SK-N-SH (cell line): Measurements from ENCODE around the gene RNGTT. TPM values are rescaled to one million over a fixed set of nuclear protein-coding genes. Genes with fewer than 3 reads are reported as not detected.

ENCODE experiments used
- CTCF ChIA-PET: fragments of 300-600, 350-600 bp; formaldehyde crosslinking; extraction: SDS; loops from one replicate; lab custom pipeline; 2021; lab: Yijun Ruan, JAX
- POLR2A ChIA-PET: fragments of 350-600 bp; sonication (Branson Sonifier 250); formaldehyde crosslinking; extraction: SDS; loops from one replicate; lab custom pipeline; 2020; ENCODE audit warnings: antibody characterized with exemption, inconsistent platforms; lab: Yijun Ruan, JAX
- DNase-seq: peaks from one replicate; pipeline ENCODE4 v3.0.0; 2012
- H2AFZ ChIP-seq: fragments of 200-600 bp; sonication (generic); 2 replicates; pipeline ENCODE4 v1.8.1; 2016; ENCODE audit warnings: antibody characterized with exemption, mild to moderate bottlenecking, low read depth
- H3F3A ChIP-seq: fragments of 200-600 bp; sonication (generic); replicated peaks from 2 replicates; pipeline ENCODE3; 2016; ENCODE audit warnings: antibody characterized with exemption, mild to moderate bottlenecking; ENCODE audit not compliant: insufficient read depth
- H3K27ac ChIP-seq, 2 experiments: fragments of 200-500 bp in 1 of 2; fragments of 200-600 bp in 1 of 2; sonication (Bioruptor generic) in 1 of 2; sonication (generic), shearing (Covaris generic) in 1 of 2; 2 replicates each; pipeline versions ENCODE4 v1.5.1 to v1.6.1; 2014 to 2016; ENCODE audit warnings: low read depth in 2 of 2, inconsistent platforms in 1 of 2, low read length in 1 of 2, mild to moderate bottlenecking in 1 of 2, mixed read lengths in 1 of 2
- H3K27me3 ChIP-seq: fragments of 200-600 bp; sonication (generic), shearing (Covaris generic); 2 replicates; pipeline ENCODE4 v1.6.1; 2016; ENCODE audit warnings: mixed run types; ENCODE audit not compliant: insufficient read depth
- H3K36me3 ChIP-seq, 2 experiments: fragments of 200-500 bp in 1 of 2; fragments of 200-600 bp in 1 of 2; sonication (Bioruptor generic) in 1 of 2; sonication (generic) in 1 of 2; replicated peaks in 1 of 2; 2 replicates each; pipeline versions ENCODE3 to v1.5.1; 2014 to 2016; ENCODE audit warnings: low read length in 1 of 2, mild to moderate bottlenecking in 1 of 2; ENCODE audit not compliant: insufficient read depth in 2 of 2, control insufficient read depth in 1 of 2
- H3K4me1 ChIP-seq, 2 experiments: fragments of 200-500 bp in 1 of 2; fragments of 200-600 bp in 1 of 2; sonication (Bioruptor generic) in 1 of 2; sonication (generic), shearing (Covaris generic) in 1 of 2; 2 replicates each; pipeline versions ENCODE4 v1.5.1 to v1.6.1; 2014 to 2016; ENCODE audit warnings: low read depth in 1 of 2, low read length in 1 of 2, mixed run types in 1 of 2; ENCODE audit not compliant: insufficient read depth in 2 of 2, control insufficient read depth in 1 of 2
- H3K4me2 ChIP-seq: fragments of 200-600 bp; sonication (generic), shearing (Covaris generic); 2 replicates; pipeline ENCODE4 v1.6.1; 2017; ENCODE audit warnings: mixed run types
- H3K4me3 ChIP-seq, 2 experiments: fragments of 200-500 bp in 1 of 2; fragments of 200-600 bp in 1 of 2; sonication (Bioruptor generic) in 1 of 2; sonication (generic), shearing (Covaris generic) in 1 of 2; 2 replicates each; pipeline versions ENCODE4 v1.5.1 to v1.8.1; 2014 to 2016; ENCODE audit warnings: low read depth in 2 of 2, inconsistent platforms in 1 of 2, low read length in 1 of 2, mild to moderate bottlenecking in 1 of 2, mixed read lengths in 1 of 2, moderate library complexity in 1 of 2
- H3K79me2 ChIP-seq: fragments of 200-600 bp; sonication (generic); 2 replicates; pipeline ENCODE4 v1.8.1; 2017; ENCODE audit warnings: mild to moderate bottlenecking; ENCODE audit not compliant: insufficient read depth
- H3K9ac ChIP-seq: fragments of 200-600 bp; sonication (generic); 2 replicates; pipeline ENCODE4 v1.6.1; 2017; ENCODE audit warnings: mixed run types
- H3K9me2 ChIP-seq: fragments of 200-600 bp; sonication (generic); 2 replicates; pipeline ENCODE4 v1.6.1; 2017; ENCODE audit warnings: mixed run types
- H3K9me3 ChIP-seq: fragments of 200-600 bp; sonication (generic); 2 replicates; pipeline ENCODE4 v1.6.1; 2017; ENCODE audit warnings: mixed run types, mild to moderate bottlenecking, moderate library complexity
- H4K20me1 ChIP-seq: fragments of 200-600 bp; sonication (generic); 2 replicates; pipeline ENCODE4 v1.6.1; 2017; ENCODE audit warnings: mild to moderate bottlenecking, mixed run types; ENCODE audit not compliant: insufficient read depth
- ELF1 ChIP-seq: IDR thresholded peaks from 2 replicates; pipeline ENCODE4 v1.4.0; 2012
- EP300 ChIP-seq, 2 experiments: IDR thresholded peaks; 2 replicates each; pipeline versions ENCODE4 v1.4.0 to v1.6.1; 2012; ENCODE audit warnings: borderline replicate concordance in 1 of 2, low read depth in 1 of 2, low read length in 1 of 2
- EZH2phosphoT487 ChIP-seq: fragments of 200-600 bp; sonication (generic); IDR thresholded peaks from 2 replicates; pipeline ENCODE4 v1.6.1; 2017; ENCODE audit warnings: low read depth, mixed run types, mild to moderate bottlenecking, antibody characterized with exemption, moderate library complexity, borderline replicate concordance
- GABPA ChIP-seq: IDR thresholded peaks from 2 replicates; pipeline ENCODE4 v1.4.0; 2012; ENCODE audit warnings: low read depth, mild to moderate bottlenecking
- GATA2 ChIP-seq: sonication (generic); formaldehyde crosslinking; IDR thresholded peaks from 2 replicates; pipeline ENCODE4 v1.5.0; 2020; ENCODE audit warnings: mild to moderate bottlenecking, missing genetic modification reagents
- JUND ChIP-seq: IDR thresholded peaks from 2 replicates; pipeline ENCODE4 v1.4.0; 2012
- NFIC ChIP-seq: IDR thresholded peaks from 2 replicates; pipeline ENCODE4 v1.4.0; 2012; ENCODE audit warnings: borderline replicate concordance
- POLR2AphosphoS5 ChIP-seq: IDR thresholded peaks from 2 replicates; pipeline ENCODE4 v1.6.1; 2012; ENCODE audit warnings: low read depth, low read length
- RAD21 ChIP-seq: IDR thresholded peaks from 2 replicates; pipeline ENCODE4 v1.6.1; 2012; ENCODE audit warnings: mild to moderate bottlenecking, low read length
- RFX5 ChIP-seq: IDR thresholded peaks from 2 replicates; pipeline ENCODE4 v1.6.1; 2012; ENCODE audit warnings: mild to moderate bottlenecking, improper control_type of control experiment, low read length
- TAF1 ChIP-seq: IDR thresholded peaks from 2 replicates; pipeline ENCODE4 v1.6.1; 2012; ENCODE audit warnings: low read depth, mild to moderate bottlenecking, low read length, moderate library complexity, borderline replicate concordance
- TEAD4 ChIP-seq: IDR thresholded peaks from 2 replicates; pipeline ENCODE4 v1.4.0; 2012; ENCODE audit warnings: mild to moderate bottlenecking, borderline replicate concordance; ENCODE audit not compliant: insufficient read depth
- WGBS: methylation state at CpG from one replicate; pipeline ENCODE4 v1.1.6; 2017; ENCODE audit warnings: low lambda C conversion rate; 5-methylcytosine and 5-hydroxymethylcytosine counted together
- polyA plus RNA-seq, 3 experiments: library from polyadenylated mRNA; depleted of rRNA; stranded (reverse); fragments of >200 nt; gene quantifications; 2 replicates each; pipeline ENCODE4 v1.2.3, GENCODE V29; 2012
- TF ChIP-seq, protein P1 (sequence below): IDR thresholded peaks from 2 replicates; pipeline ENCODE4 v1.4.0; 2012; ENCODE audit warnings: low read depth, borderline replicate concordance
- TF ChIP-seq, protein P2 (sequence below): IDR thresholded peaks from 2 replicates; pipeline ENCODE4 v1.6.1; 2012; ENCODE audit warnings: mild to moderate bottlenecking, low read depth, low read length, moderate library complexity
- TF ChIP-seq, protein P3 (sequence below): fragments of 200-600 bp; sonication (generic); IDR thresholded peaks from 2 replicates; pipeline ENCODE4 v1.6.1; 2017; ENCODE audit warnings: antibody characterized with exemption, mild to moderate bottlenecking, moderate library complexity
- TF ChIP-seq, protein P4 (sequence below): IDR thresholded peaks from 2 replicates; pipeline ENCODE4 v1.4.0; 2012; ENCODE audit warnings: low read depth
- TF ChIP-seq, protein P5 (sequence below): fragments of 150-350 bp; IDR thresholded peaks from 2 replicates; pipeline ENCODE4 v1.6.1; 2017; ENCODE audit warnings: antibody characterized with exemption, low read length, low read depth, borderline replicate concordance

Gene RNGTT
- polyA plus RNA-seq, 1 of the 3 experiments (the other 2 are of a cell fraction): 3.3 TPM

DNA sequence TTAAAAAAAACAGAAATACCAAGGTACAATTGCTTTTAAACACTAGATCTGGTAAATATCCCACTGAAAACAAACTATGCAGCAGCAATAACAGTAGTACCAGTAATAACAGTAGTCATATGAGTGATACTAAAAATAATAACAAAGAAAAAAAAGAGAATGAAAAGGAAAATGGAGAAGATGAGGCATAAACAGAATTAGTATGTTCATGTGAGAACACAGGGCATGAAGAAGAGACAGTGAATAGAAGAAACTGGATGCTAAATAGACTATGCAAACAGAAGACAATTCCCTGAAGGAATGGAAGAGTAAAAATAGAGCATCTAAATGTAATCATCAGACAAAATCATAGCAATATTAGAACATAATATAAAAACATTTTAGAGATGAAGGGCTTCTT lies 121.1 kb downstream of the RNGTT start:
- ChIA-PET CTCF (no interaction called here), POLR2A (no interaction called here)
- H3K27ac ChIP-seq: peak overlapping the region; percentile 6 to 76; a peak in 2 of 4 replicates
- H3K79me2 ChIP-seq: peaks cover 5% of the 10 kb centered on the region; the same call in 1 of the 2 replicates
- no peaks in the 10 kb centered on the region for H3K9me3 ChIP-seq
- peaks cover 4 to 12% of the 10 kb centered on the region in 2 experiments; a peak in 3 of 4 replicates for H3K4me1 ChIP-seq
- TF ChIP-seq GATA2 (CRISPR knock-in tag) (no peak), TEAD4 (no peak)
- TF ChIP-seq, protein P1, sequence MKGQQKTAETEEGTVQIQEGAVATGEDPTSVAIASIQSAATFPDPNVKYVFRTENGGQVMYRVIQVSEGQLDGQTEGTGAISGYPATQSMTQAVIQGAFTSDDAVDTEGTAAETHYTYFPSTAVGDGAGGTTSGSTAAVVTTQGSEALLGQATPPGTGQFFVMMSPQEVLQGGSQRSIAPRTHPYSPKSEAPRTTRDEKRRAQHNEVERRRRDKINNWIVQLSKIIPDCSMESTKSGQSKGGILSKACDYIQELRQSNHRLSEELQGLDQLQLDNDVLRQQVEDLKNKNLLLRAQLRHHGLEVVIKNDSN: no peak
- no peak for DNase-seq
- no peak overlapping the region for H2AFZ ChIP-seq
- no peak overlapping the region for H3K4me2 ChIP-seq
- no peak overlapping the region for H3K9ac ChIP-seq
- no peaks in the 10 kb centered on the region for H3K9me2 ChIP-seq
- H3K4me3 ChIP-seq: no peak overlapping the region
- peaks cover 6% of the 10 kb centered on the region for H3F3A ChIP-seq
- H3K27me3 ChIP-seq: no peaks in the 10 kb centered on the region
- H3K36me3 ChIP-seq: peaks cover 0 to 15% of the 10 kb centered on the region in 2 experiments
- H4K20me1 ChIP-seq: no peaks in the 10 kb centered on the region

DNA sequence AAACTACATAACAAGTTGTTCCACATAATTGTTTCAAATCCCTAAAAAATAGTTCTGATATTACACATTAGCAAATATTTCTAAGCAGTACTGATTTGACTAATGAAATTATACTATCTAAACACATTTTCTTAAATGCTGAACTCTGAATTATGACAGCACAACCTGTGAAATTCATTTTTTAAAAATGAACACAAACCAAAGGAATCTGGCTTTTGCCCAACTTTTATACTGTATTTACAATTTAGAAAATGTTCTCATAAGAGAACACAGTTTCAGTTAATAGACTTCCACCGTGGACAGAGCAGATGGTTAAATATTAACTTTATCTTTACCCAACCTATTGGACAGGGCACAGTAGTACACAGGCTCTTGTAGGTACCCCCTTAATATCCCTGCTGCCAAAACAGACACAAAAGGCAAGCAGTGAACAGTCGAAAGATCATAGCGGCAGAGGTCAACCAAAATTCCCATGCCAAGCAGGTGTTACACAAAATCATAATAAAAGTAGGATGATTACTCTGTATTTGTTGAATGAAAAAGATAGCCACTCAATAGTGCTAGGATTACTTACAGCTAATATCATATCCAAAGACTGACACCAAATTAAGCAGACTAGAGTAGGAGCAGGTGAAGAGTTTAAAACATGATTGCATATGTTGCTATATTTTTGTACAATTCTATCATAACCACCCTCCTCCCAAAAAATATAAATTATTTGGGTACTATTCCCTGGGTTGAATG lies 122.5 kb downstream of the RNGTT start:
- CTCF ChIA-PET: no interaction called here
- Histone ChIP-seq H3K36me3 (peaks cover 0 to 19% of the 10 kb centered on the region in 2 experiments), H4K20me1 (no peaks in the 10 kb centered on the region), H3K9me2 (no peaks in the 10 kb centered on the region), H3K4me3 (no peak overlapping the region), H3K9me3 (no peaks in the 10 kb centered on the region), H3K9ac (no peak overlapping the region), H3K4me2 (no peak overlapping the region), H3K27ac (no peak overlapping the region), H3K27me3 (no peaks in the 10 kb centered on the region), H2AFZ (no peak overlapping the region), H3F3A (peaks cover 6% of the 10 kb centered on the region), H3K4me1 (peaks cover 4 to 6% of the 10 kb centered on the region in 2 experiments; a peak in 2 of 4 replicates), H3K79me2 (peaks cover 12% of the 10 kb centered on the region)
- POLR2A ChIA-PET: no interaction called here
- 86% methylated on average over 3 of the region's 3 CpGs for WGBS
- TF ChIP-seq, protein P2, sequence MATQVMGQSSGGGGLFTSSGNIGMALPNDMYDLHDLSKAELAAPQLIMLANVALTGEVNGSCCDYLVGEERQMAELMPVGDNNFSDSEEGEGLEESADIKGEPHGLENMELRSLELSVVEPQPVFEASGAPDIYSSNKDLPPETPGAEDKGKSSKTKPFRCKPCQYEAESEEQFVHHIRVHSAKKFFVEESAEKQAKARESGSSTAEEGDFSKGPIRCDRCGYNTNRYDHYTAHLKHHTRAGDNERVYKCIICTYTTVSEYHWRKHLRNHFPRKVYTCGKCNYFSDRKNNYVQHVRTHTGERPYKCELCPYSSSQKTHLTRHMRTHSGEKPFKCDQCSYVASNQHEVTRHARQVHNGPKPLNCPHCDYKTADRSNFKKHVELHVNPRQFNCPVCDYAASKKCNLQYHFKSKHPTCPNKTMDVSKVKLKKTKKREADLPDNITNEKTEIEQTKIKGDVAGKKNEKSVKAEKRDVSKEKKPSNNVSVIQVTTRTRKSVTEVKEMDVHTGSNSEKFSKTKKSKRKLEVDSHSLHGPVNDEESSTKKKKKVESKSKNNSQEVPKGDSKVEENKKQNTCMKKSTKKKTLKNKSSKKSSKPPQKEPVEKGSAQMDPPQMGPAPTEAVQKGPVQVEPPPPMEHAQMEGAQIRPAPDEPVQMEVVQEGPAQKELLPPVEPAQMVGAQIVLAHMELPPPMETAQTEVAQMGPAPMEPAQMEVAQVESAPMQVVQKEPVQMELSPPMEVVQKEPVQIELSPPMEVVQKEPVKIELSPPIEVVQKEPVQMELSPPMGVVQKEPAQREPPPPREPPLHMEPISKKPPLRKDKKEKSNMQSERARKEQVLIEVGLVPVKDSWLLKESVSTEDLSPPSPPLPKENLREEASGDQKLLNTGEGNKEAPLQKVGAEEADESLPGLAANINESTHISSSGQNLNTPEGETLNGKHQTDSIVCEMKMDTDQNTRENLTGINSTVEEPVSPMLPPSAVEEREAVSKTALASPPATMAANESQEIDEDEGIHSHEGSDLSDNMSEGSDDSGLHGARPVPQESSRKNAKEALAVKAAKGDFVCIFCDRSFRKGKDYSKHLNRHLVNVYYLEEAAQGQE: no peak
- TF ChIP-seq NFIC (no peak), ELF1 (no peak), TAF1 (no peak), JUND (no peak), EZH2phosphoT487 (no peak), RFX5 (no peak), POLR2AphosphoS5 (no peak), GABPA (no peak), RAD21 (no peak), EP300 (IDR thresholded peaks at IDR 0.05; ENCODE audit: borderline replicate concordance in 1 of 2, low read depth in 1 of 2, low read length in 1 of 2) (no peak)
- TF ChIP-seq, protein P3, sequence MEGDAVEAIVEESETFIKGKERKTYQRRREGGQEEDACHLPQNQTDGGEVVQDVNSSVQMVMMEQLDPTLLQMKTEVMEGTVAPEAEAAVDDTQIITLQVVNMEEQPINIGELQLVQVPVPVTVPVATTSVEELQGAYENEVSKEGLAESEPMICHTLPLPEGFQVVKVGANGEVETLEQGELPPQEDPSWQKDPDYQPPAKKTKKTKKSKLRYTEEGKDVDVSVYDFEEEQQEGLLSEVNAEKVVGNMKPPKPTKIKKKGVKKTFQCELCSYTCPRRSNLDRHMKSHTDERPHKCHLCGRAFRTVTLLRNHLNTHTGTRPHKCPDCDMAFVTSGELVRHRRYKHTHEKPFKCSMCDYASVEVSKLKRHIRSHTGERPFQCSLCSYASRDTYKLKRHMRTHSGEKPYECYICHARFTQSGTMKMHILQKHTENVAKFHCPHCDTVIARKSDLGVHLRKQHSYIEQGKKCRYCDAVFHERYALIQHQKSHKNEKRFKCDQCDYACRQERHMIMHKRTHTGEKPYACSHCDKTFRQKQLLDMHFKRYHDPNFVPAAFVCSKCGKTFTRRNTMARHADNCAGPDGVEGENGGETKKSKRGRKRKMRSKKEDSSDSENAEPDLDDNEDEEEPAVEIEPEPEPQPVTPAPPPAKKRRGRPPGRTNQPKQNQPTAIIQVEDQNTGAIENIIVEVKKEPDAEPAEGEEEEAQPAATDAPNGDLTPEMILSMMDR: no peak
- TF ChIP-seq, protein P4, sequence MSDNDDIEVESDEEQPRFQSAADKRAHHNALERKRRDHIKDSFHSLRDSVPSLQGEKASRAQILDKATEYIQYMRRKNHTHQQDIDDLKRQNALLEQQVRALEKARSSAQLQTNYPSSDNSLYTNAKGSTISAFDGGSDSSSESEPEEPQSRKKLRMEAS: no peak
- TF ChIP-seq, protein P5, sequence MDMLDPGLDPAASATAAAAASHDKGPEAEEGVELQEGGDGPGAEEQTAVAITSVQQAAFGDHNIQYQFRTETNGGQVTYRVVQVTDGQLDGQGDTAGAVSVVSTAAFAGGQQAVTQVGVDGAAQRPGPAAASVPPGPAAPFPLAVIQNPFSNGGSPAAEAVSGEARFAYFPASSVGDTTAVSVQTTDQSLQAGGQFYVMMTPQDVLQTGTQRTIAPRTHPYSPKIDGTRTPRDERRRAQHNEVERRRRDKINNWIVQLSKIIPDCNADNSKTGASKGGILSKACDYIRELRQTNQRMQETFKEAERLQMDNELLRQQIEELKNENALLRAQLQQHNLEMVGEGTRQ: no peak
- no peak for DNase-seq
